Measurements from ENCODE around the gene ALPG.
"Not testable (repeated sequence)": the region's sequence is repeated elsewhere in the genome, so short reads cannot be mapped to it uniquely, and the experiment has no call there.

ALPG gene

DNA sequence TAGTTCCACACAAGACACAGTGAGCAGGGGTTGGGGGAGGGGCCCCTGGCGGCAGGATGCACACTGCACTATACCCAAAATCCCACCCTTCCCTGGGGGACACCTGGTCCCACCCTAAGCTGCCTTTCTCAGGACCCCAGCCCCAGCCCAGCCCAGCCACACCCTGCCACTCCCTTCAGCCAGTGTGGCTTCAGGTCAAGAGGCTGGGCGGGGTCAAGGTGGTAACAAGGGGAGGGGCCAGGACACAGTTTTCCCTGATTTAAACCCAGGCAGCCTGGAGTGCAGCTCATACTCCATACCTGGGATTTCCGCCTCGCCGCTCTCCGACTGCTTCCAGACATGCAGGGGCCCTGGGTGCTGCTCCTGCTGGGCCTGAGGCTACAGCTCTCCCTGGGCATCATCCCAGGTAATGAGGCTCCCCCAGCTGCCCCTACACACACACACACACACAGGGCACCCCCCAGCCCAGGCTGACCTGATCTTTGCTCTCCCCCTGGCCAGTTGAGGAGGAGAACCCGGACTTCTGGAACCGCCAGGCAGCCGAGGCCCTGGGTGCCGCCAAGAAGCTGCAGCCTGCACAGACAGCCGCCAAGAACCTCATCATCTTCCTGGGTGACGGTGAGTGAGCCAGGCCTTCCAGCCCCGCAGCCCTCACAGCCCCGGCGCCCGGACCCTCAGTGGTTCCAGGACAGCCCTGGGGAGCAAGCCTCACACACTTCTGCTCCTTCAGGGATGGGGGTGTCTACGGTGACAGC is at the start of gene ALPG:
Gene ALPG (plus strand): TSS at position 289 of the 755 bp plus-strand sequence. CDS start 51 bp downstream, at position 340.
- DNase-seq (ENCODE audit: low spot score) = no peak

- DNase-seq (ENCODE audit: low spot score) = no peak
Observed at GRCh38 chr2:232361646-232362045, 45.0 kb upstream of the ALPG start.

GRCh38 chr2:232362174-232362900 is 44.3 kb upstream of the ALPG start:
- DNase-seq (ENCODE audit: low spot score) = no peak

DNA sequence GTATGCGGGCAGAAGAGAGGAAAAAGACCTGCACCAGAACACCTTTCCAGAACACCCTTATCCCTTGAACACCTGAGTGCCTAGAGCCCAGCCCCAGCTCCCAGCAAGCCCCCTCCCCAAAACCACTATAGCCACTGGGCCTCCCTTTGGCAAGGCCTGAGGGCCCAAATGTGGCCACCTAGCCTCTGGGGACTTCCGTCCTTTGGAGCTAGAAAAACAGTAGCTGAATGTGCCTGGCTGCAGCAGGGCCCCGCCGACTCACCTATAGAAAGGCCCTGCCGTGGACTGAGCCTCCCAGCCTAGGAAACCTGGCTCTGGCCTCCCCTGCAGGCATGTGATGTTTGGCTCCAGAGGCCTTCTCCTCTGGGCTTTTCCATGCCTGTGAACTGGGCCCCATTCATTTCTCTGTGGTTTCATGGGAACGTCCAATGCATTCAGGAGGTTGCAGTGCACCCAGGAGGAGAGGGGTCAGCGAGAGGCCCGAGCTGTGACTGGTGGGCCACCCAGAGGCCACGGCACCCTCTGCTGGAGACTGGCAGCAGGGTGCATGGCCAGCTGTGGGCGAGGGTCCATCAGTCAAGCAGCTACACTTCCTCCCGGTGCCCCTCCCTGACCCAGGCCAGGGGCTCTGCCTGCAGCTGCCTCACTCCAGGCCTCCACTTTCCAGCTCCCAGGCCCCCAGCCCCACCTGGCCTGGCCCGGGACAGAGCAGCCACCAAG is 43.4 kb upstream of the ALPG start:
- DNase-seq (ENCODE audit: low spot score) = not testable (repeated sequence)

GRCh38 chr2:232363784-232364615 is 42.6 kb upstream of the ALPG start:
- DNase-seq (ENCODE audit: low spot score) = peak; percentile 7

DNA sequence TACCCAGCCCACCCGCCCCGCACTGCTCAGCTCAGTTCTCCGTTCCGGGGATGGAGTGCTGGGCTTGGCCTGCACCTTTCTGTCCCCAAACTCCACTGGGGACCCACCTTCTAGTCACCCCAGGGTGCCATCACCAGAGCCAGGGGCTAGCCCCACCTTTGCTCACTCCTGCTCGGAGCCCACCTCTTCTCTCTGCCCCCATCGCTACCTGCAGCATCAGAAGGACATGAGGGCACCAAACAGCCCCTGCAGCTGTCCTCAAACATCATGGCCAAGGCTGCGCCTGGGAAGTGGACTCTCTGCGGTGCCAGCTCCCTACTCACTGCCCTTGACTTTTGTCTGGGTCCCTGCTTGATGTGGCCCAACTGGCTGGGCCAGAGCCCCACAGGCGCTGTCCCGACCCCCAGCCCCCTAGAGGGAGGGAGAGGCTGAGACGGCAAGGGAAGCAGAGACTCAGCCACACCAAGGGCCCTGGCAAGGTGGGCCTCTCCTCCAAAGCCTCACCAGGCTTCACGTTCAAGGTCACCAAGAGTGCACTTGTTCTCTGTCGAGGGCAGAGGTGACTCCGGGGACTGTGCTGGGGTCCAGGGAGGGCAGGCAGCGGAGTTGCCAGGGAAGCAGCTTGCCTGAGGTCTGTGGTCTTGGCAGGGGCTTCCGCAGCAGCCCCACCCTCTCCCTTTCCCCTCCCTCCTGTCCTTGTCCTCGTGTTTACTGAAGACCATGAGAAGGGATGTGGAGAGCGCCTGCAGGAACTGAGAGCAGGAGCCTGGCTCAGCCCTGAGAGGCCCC is 41.6 kb upstream of the ALPG start:
- DNase-seq (ENCODE audit: low spot score) = not testable (repeated sequence)

DNA sequence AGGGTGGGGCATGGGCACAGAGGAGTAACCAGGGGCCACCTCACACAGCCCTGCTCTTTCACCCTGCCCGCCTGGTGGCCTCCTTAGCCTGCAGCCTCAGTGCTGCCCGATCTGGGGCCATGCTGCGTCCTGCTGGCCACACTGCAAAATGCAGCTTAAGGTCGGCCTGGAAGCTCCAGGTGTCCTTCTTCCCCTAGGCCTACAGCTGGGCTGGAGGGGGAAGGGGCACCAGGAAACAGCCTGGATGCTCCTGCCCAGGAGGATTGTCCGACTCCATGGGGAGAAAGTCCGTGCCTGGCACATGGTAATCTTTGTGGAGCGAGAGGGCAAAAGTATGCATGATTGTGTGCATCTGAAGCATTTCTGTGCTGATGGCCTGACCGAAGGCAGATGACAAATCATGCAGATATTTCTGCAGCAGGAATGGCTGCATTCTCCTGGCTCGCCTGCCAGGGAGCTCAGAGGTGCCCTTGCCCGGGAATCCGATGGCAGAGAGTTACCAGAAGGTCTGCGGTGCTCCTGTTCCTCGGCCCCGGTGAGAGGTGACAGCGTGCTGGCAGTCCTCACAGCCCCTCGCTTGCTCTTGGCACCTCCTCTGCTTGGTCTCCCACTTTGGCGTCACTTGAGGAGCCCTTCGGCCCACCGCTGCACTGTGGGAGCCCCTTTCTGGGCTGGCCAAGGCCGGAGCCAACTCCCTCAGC is 40.9 kb upstream of the ALPG start:
- no peak for DNase-seq (ENCODE audit: low spot score)

GRCh38 chr2:232366461-232366860 is 40.2 kb upstream of the ALPG start:
- not testable (repeated sequence) for DNase-seq (ENCODE audit: low spot score)

GRCh38 chr2:232367016-232367415 is 39.6 kb upstream of the ALPG start:
- DNase-seq (ENCODE audit: low spot score) = no peak

DNA sequence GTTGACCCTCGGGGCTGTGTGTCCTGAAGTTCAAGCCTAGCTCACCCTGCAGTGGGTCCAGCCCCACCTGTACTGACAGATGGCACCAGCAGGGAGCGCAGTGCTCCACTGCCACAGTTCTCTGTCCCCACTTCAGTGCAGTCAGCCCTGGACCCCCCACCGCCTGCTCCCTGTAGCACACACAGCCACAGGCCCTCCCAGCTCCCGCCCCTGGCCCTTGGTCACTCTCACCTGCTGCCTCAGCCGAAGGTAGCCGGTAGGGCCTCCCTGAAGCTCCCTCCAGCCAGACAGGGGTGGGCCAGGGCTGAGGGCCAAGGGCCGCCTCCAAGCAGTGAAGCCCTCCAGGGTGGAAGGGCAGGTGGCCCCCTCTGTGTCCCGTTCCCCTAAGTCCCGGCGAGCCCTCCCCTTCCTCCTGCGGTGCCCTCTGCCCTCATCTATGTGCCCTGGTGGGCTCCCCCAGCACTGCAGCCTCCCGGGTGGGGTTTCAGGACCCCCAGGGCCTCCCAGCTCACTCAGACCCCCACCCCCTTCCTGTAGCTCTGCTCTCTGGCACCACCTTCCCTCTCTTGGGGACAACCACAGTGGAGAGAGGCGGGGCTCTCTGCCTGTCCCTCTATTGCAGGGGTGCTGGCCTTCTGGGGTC is 38.9 kb upstream of the ALPG start:
- no peak for DNase-seq (ENCODE audit: low spot score)

- no peak for DNase-seq (ENCODE audit: low spot score)
Observed at GRCh38 chr2:232368311-232368731, 38.3 kb upstream of the ALPG start.

DNA sequence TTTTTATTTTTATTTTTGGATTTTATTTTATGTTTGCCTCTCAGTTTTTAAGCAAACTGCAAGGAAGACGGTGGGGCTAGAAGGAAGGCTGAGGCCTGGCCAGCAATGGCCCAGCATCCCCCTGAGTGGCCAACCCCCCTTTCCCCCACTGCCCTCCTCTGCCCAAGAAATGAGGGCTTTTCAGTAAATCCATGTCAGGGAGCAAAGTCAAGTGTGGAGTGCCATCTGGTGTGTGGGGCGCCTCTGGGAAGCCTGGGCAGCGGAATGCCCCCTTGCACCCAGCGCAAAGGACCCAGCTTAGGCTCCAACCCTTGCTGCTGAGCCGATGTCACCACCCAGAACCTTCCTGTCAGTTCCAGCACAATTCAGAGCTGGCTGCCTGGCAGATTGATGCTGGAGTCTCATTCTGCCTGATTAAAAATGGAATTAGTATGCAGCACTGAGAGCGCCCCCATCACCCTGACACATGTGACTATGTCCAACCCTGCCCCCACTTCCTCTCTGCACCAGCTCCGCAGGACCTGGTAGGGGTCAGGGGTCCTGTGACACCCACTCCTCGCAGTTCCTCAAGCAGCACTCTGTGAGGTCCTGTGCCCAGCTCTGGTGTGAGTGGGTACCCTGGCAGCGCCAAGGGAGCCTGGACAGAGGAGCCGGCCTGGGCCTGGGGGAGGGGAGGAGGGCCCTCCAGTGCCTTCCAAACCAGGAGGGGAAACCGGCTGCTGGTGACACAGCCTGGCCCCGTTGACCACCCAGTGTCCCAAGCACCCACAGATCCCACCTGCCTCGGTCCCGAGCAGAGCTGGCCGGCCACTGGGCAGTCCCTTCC is 37.3 kb upstream of the ALPG start:
- no peak for DNase-seq (ENCODE audit: low spot score)

DNA sequence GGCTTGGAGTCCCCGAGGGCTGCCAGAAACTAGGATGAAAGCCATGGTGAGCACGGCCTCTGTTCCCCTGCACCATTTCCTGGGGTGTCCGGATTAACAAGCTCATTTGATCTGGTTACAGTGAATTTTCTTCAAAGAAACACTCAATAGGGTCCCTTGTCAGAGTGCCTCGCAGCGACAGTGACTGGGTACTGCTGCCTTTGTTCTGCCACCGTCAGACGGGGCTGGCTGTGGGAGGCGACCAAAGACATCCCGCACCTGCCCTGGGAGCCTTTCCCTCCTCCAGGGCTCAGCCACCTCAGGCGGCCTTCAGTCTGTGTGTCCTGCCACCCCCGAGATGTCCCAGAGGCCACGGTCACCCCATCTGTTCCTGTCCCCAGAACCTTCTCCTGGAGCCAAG is 36.6 kb upstream of the ALPG start:
- not testable (repeated sequence) for DNase-seq (ENCODE audit: low spot score)

DNA sequence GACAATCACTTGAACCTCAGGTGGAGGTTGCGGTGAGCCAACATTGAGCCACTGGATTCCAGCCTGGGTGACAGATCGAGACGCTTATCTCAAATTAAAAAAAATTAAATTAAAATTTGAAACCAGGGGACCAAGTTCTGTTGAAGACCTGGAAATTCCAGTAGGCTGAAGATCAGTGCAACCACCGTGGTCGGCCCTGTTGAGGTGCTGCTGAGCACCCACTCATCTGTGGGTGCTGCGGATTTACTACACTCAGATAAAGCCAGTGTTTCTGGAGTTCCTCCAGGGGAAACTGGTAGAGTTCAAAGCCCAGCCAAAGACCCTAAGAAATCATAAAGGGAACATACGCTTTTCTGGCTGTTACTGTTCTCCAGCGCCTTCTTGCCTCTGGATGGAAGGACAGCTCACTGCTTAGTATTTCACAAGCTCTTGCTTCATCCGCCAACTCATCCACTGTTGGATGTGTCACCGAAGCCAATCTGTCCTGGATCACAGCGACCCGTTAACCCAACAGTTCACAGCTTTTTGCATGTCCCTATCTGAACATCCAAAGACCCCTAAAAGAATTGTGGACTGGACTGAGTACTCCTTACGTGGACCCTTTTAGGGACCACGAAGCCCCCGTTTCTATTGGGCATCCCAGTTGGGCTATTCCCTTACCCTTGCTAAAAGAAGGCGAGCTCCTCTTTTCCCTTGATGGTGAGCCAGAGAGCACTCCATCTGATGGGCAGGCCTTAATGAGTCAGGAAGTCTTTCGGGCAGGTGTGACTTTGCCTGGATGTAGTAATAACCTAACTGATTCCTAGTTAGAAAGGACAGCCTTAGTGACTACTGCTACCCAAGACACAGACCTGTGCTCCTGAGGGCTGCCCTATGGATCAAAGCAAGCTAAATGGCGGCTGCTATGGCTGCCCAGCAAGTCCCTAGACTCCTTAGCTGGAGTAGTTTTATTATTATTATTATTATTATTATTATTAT is 34.1 kb upstream of the ALPG start:
- DNase-seq (ENCODE audit: low spot score) = no peak

GRCh38 chr2:232374356-232374755 is 32.3 kb upstream of the ALPG start:
- no peak for DNase-seq (ENCODE audit: low spot score)

DNA sequence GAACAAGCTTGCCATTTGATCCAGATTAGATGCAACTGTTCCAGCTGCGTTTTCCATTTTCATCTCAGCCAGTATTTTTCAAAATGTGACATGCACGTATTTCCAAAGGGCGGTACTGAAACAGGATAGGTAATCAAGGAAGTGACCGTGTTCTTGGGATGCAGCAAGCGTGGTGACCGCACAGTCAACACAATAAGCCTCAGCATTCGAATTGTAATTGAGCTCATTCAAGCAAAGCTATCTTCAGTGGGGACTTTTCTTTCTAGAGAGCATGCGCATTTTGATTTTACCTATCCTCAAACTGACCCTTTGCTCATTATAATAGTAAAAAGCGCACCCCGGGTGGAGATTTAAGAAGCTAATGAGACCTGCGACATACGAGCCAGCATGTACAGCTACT is 31.5 kb upstream of the ALPG start:
- DNase-seq (ENCODE audit: low spot score) = no peak

DNA sequence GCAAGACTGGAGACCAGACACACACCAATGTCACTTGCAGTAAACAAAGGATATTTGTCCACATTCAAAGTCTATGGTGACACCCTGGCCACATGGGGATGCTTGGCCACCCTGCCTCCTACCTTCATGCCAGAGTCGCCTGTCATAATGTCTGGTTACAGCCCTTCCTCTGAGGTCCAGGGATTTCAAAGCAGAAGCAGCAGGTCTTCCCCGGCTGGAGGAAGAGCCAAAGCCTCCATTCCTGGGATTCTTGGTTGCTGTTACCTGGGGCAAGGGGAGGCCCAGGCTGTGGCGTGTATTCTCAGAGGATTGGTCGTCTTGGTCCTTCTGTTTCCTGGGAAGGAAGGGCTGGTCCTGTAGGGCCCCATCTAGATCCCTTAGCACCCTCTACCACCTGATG is 30.4 kb upstream of the ALPG start:
- DNase-seq (ENCODE audit: low spot score) = no peak

DNA sequence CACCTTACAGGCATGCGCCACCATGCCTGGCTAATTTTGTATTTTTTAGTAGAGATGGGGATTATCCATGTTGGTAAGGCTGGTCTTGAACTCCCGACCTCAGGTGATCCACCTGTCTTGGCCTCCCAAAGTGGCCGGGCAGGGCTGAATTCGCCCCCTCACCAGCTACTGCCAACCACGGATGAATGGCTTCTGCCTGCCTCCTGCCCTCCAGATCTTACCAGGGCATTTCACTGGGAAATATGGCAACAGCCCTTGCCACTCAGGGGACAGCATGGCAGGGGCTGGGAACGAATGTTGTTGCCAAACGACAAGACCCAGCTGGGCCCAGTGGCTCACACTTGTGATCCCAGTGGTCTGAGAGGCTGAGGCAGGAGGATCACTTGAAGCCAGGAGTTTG is 29.9 kb upstream of the ALPG start:
- DNase-seq (ENCODE audit: low spot score) = no peak

Data from CD4-positive, alpha-beta T cell treated with Interleukin-15 for 4 hours (primary cell).